HG03039 (cell line): ENCODE data around the gene ANKLE1.

Source experiments
- ATAC-seq: cut with Tn5 transposase; IDR thresholded peaks from one replicate; pipeline ENCODE4 v1.9.1; 2021; ENCODE audit warnings: mild to moderate bottlenecking, moderate library complexity; ENCODE audit not compliant: unreplicated experiment

Gene ANKLE1

GRCh38 chr19:17281391-17282304 lies at the start of gene ANKLE1:
Gene ANKLE1, plus strand, starts transcription at chr19:17281901. Its CDS starts 20 bp downstream, at chr19:17281921.
- peak; percentile 34 for ATAC-seq

- ATAC-seq = no peak
Measured at GRCh38 chr19:17232258-17232657, 49.4 kb upstream of the ANKLE1 start.

GRCh38 chr19:17234911-17235299 lies 46.8 kb upstream of the ANKLE1 start:
- no peak for ATAC-seq

GRCh38 chr19:17235300-17235970 lies 46.3 kb upstream of the ANKLE1 start:
- no peak for ATAC-seq

- no peak for ATAC-seq
Measured at GRCh38 chr19:17235971-17236777, 45.5 kb upstream of the ANKLE1 start.

- no peak for ATAC-seq
Measured at GRCh38 chr19:17236811-17237543, 44.7 kb upstream of the ANKLE1 start.

- ATAC-seq = no peak
Measured at GRCh38 chr19:17237747-17238706, 43.7 kb upstream of the ANKLE1 start.

- ATAC-seq = no peak
Measured at GRCh38 chr19:17240062-17240752, 41.5 kb upstream of the ANKLE1 start.

- ATAC-seq = no peak
Measured at GRCh38 chr19:17240826-17241399, 40.8 kb upstream of the ANKLE1 start.

- ATAC-seq = no peak
Measured at GRCh38 chr19:17242431-17243208, 39.1 kb upstream of the ANKLE1 start.

- no peak for ATAC-seq
Measured at GRCh38 chr19:17243211-17243829, 38.4 kb upstream of the ANKLE1 start.

- no peak for ATAC-seq
Measured at GRCh38 chr19:17243830-17244617, 37.7 kb upstream of the ANKLE1 start.

- peak; percentile 3 for ATAC-seq
Measured at GRCh38 chr19:17244618-17245534, 36.8 kb upstream of the ANKLE1 start.

- ATAC-seq = no peak
Measured at GRCh38 chr19:17245535-17245984, 36.1 kb upstream of the ANKLE1 start, which contains the start of gene NR2F6. Gene NR2F6, minus strand, starts transcription at chr19:17245919. Its CDS starts 699 bp downstream, at chr19:17245220.
